PC-9 (cell line): ENCODE measurements around the gene DNAJC5. TPM values are rescaled to one million over a fixed set of nuclear protein-coding genes. Genes with fewer than 3 reads are reported as not detected.
A peak's percentile ranks its signal among the peaks of the same experiment; 100 is the strongest.

ENCODE experiments used
- BruUV-seq: library from RNA; stranded (reverse); fragments of 400-500 nt; replicated peaks from 2 replicates; lab custom pipeline; 2021; lab: Mats Ljungman, UMichigan
- CTCF ChIA-PET: fragments of 300-600 bp; sonication (Branson Sonifier 250); formaldehyde crosslinking; loops from one replicate; lab custom pipeline; 2022; ENCODE audit warnings: antibody characterized with exemption; lab: Charles Lee
- POLR2A ChIA-PET: fragments of 300-600 bp; sonication (Branson Sonifier 250); formaldehyde crosslinking; loops from one replicate; lab custom pipeline; 2022; ENCODE audit warnings: antibody characterized with exemption; ENCODE audit not compliant: unreplicated experiment; lab: Charles Lee
- DNase-seq, 2 experiments: peaks; one replicate each; pipeline versions ENCODE4 v3.0.0 to v3.0.0-alpha.2; 2015 to 2022; ENCODE audit warnings: mixed read lengths in 1 of 2
- H2AFZ ChIP-seq: fragments of 200-600 bp; sonication (generic); 2 replicates; pipeline ENCODE4 v1.8.1; 2017; ENCODE audit warnings: antibody characterized with exemption
- H3F3A ChIP-seq: fragments of 200-600 bp; sonication (generic); 2 replicates; pipeline ENCODE4 v1.8.1; 2017; ENCODE audit warnings: antibody characterized with exemption, mild to moderate bottlenecking, low read depth; ENCODE audit not compliant: insufficient read depth
- H3K27ac ChIP-seq: fragments of 200-600 bp; sonication (generic); 2 replicates; pipeline ENCODE4 v1.6.1; 2016; ENCODE audit warnings: mixed run types
- H3K27me3 ChIP-seq: fragments of 200-600 bp; sonication (generic); 2 replicates; pipeline ENCODE4 v1.6.1; 2016; ENCODE audit warnings: low read depth, mixed run types; ENCODE audit not compliant: insufficient read depth
- H3K36me3 ChIP-seq: fragments of 200-600 bp; sonication (generic); 2 replicates; pipeline ENCODE4 v1.6.1; 2016; ENCODE audit warnings: low read depth, mixed run types
- H3K4me1 ChIP-seq: fragments of 200-600 bp; sonication (generic); replicated peaks from 2 replicates; pipeline ENCODE4 v1.6.1; 2016; ENCODE audit warnings: mixed run types; ENCODE audit not compliant: insufficient read depth
- H3K4me2 ChIP-seq: fragments of 200-600 bp; sonication (generic); 2 replicates; pipeline ENCODE4 v1.6.1; 2017; ENCODE audit warnings: mixed run types
- H3K4me3 ChIP-seq: fragments of 200-600 bp; sonication (generic); 2 replicates; pipeline ENCODE4 v1.6.1; 2016; ENCODE audit warnings: mixed run types
- H3K79me2 ChIP-seq: fragments of 200-600 bp; sonication (generic); 2 replicates; pipeline ENCODE4 v1.6.1; 2017; ENCODE audit warnings: low read depth, mixed run types
- H3K9me2 ChIP-seq: fragments of 200-600 bp; sonication (generic); 2 replicates; pipeline ENCODE4 v1.8.1; 2017; ENCODE audit warnings: mild to moderate bottlenecking; ENCODE audit not compliant: insufficient read depth
- H3K9me3 ChIP-seq: fragments of 200-600 bp; sonication (generic); 2 replicates; pipeline ENCODE4 v1.8.1; 2016; ENCODE audit warnings: low read depth; ENCODE audit not compliant: insufficient read depth
- H4K20me1 ChIP-seq: fragments of 200-600 bp; sonication (generic); 2 replicates; pipeline ENCODE4 v1.8.1; 2017; ENCODE audit not compliant: insufficient read depth
- CTCF ChIP-seq: fragments of 200-600 bp; sonication (generic); conservative IDR thresholded peaks from 2 replicates; pipeline ENCODE4 v1.6.1; 2017; ENCODE audit warnings: mixed run types, antibody characterized with exemption, mild to moderate bottlenecking, moderate library complexity
- EZH2 ChIP-seq: fragments of 200-600 bp; sonication (generic); IDR thresholded peaks from 2 replicates; pipeline ENCODE4 v1.8.0; 2017; ENCODE audit warnings: antibody characterized with exemption, low read depth
- intact Hi-C: fragments of 100-400 bp; cut with micrococcal nuclease; formaldehyde crosslinking; loops from one replicate; pipeline ENCODE4 v1.10.0; 2022; ENCODE audit not compliant: unreplicated experiment
- microRNA-seq: library from miRNA; unstranded; fragments of <30 nt; microRNA quantifications from one replicate; pipeline ENCODE4 v1.2.0, GENCODE V29; 2021; ENCODE audit warnings: borderline number of aligned reads, borderline replicate concordance
- total RNA-seq: library from RNA; stranded (reverse); gene quantifications from 2 replicates; pipeline ENCODE4 v1.2.3, GENCODE V29; 2021

DNAJC5 gene
- total RNA-seq, 1 experiment from 2014 or later, result 48.1 TPM

DNA sequence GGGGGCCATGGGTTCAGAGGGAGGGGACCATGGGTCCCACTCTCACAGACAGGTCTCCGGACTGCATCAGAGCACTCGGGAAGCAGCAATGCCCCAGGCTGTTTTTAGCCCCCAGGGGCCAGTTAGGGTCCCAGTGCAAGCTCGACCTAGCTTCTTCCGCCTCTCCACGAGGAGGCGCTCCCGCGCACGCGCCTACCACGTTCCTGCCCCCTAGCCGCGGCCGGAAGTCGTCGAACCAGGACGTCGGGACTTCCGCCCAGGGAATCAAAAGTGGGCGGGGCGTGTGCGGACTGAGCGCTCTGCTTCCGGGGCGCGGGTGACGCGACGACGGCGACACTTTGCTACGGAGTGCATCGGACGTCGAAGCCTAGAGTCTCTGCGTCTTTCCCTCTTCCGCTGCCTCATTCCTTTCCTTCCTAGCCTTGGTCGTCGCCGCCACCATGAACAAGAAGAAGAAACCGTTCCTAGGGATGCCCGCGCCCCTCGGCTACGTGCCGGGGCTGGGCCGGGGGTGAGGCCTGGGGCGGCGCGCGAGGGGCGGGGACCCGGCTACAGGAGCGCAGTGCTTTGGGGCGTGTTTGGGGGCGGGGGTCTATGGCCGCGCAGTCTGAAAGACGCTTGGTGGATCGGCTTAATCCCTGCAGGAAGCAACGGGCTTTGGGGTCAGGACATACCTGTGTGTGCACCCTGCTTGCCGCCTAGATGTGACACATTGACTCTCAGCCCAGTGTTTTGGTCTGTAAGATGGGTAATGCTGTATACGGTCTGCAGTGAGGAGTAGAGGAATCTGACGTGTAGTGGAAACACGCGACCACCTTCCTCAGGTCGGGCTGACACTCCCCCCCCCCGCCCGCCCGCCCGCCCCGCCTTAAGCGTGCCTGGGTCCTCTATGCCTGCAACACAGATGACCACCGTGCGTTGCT lies 86.1 kb downstream of the DNAJC5 start, which contains the start of gene PRPF6:
TSS of gene PRPF6 (plus strand) at position 327 of the 923 bp plus-strand sequence. CDS start at position 441, 114 bp downstream.
- ChIA-PET POLR2A (interaction anchor here (0.5 to 1.2 kb wide), 9 partner anchors 58 to 1956 kb away, joined by 3 to 36 read pairs (median 6); partner anchors contain the start of genes HELZ2, SRMS and TCEA2), CTCF (interaction anchor here (0.6 to 1.6 kb wide), 7 partner anchors 57 to 443 kb away, joined by 3 to 15 read pairs (median 3); partner anchors contain the start of genes PTK6 and TCEA2)
- Histone ChIP-seq H3K4me1 (peaks cover 17% of the 10 kb centered on the region), H3K4me2 (peak within 1 kb of the TSS; percentile 100), H3F3A (peaks cover 36% of the 10 kb centered on the region), H3K9me2 (no peaks in the 10 kb centered on the region), H3K79me2 (peaks cover 33% of the 10 kb centered on the region), H3K4me3 (peak within 1 kb of the TSS; percentile 99), H4K20me1 (peaks cover 5% of the 10 kb centered on the region; the same call in 1 of the 2 replicates), H3K36me3 (peaks cover 17% of the 10 kb centered on the region), H2AFZ (peak within 1 kb of the TSS; percentile 91), H3K27me3 (no peaks in the 10 kb centered on the region), H3K27ac (peak within 1 kb of the TSS; percentile 62), H3K9me3 (no peaks in the 10 kb centered on the region)
- BruUV-seq, result no TSS peak
- DNase-seq, result peak; percentile 90 to 96
- TF ChIP-seq EZH2 (no peak), CTCF (peak; percentile 78)
- intact Hi-C loops, result loop anchor here (1.0 kb wide), 1 partner anchor 82 kb away; the partner anchor contains the start of gene TCEA2

DNA sequence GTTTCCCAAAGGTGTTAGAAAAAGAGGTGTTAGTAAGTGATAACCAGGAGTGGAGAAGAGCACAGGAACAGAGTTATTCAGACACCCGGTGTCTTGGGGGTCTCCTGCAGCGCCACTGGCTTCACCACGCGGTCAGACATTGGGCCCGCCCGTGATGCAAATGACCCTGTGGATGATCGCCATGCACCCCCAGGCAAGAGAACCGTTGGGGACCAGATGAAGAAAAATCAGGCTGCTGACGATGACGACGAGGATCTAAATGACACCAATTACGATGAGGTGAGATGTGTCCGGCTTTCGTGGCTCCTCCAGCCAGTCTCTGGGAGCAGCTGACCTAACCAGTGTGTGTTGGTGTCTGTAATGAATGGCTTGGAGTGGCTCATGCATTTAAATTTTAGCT lies 88.0 kb downstream of the DNAJC5 start:
- Histone ChIP-seq H3K9me2 (no peaks in the 10 kb centered on the region), H3F3A (peaks cover 29% of the 10 kb centered on the region), H3K27me3 (no peaks in the 10 kb centered on the region), H3K4me2 (no peak overlapping the region), H3K4me3 (no peak overlapping the region), H4K20me1 (peaks cover 5% of the 10 kb centered on the region), H3K36me3 (peaks cover 23% of the 10 kb centered on the region), H3K27ac (no peak overlapping the region), H3K9me3 (no peaks in the 10 kb centered on the region), H3K4me1 (peaks cover 17% of the 10 kb centered on the region), H3K79me2 (peaks cover 33% of the 10 kb centered on the region), H2AFZ (no peak overlapping the region)
- BruUV-seq, result no TSS peak
- TF ChIP-seq CTCF, result no peak
- TF ChIP-seq EZH2, result no peak
- ChIA-PET POLR2A (no interaction called here), CTCF (no interaction called here)
- intact Hi-C loops, result no loop called here
- DNase-seq, result no peak

Small RNA genes within 50 kb of the gene (microRNA-seq; reads per million reads assigned to microRNA genes)
- gene MIR1914 (2.7 reads per million), gene MIR647 (not detected), gene MIR941-1 (not detected), gene MIR941-2 (not detected), gene MIR941-3 (not detected), gene MIR941-4 (not detected), gene MIR941-5 (not detected)

Other genes starting within 250 kb of the DNAJC5 start
- 24.3 and 24.4 TPM in 2 replicates for gene STMN3, start 241.7 kb upstream of the DNAJC5 start, total RNA-seq
- 36.0 and 37.4 TPM in 2 replicates for gene RTEL1, start 236.8 kb upstream of the DNAJC5 start, total RNA-seq
- gene TNFRSF6B, start 198.5 kb upstream of the DNAJC5 start, total RNA-seq, result not detected in 2 replicates
- 59.1 and 71.1 TPM in 2 replicates for gene ARFRP1, start 187.2 kb upstream of the DNAJC5 start, total RNA-seq
- gene ZGPAT, start 187.1 kb upstream of the DNAJC5 start, total RNA-seq, result 27.2 and 31.4 TPM in 2 replicates
- gene LIME1, start 158.5 kb upstream of the DNAJC5 start, total RNA-seq, result 18.7 and 24.8 TPM in 2 replicates
- gene SLC2A4RG, start 155.3 kb upstream of the DNAJC5 start, total RNA-seq, result 167 and 233 TPM in 2 replicates
- 3.6 and 4.9 TPM in 2 replicates for gene ZBTB46, start 63.9 kb upstream of the DNAJC5 start, total RNA-seq
- gene ABHD16B, start 33.6 kb upstream of the DNAJC5 start, total RNA-seq, result not detected in 2 replicates
- 149 and 158 TPM in 2 replicates for gene TPD52L2, start 29.9 kb upstream of the DNAJC5 start, total RNA-seq
- gene UCKL1, start 61.3 kb downstream of the DNAJC5 start, total RNA-seq, result 51.7 and 55.1 TPM in 2 replicates
- 24.3 and 28.1 TPM in 2 replicates for gene ZNF512B, start 74.8 kb downstream of the DNAJC5 start, total RNA-seq
- 14.4 and 18.7 TPM in 2 replicates for gene SAMD10, start 84.5 kb downstream of the DNAJC5 start, total RNA-seq
- 103 and 111 TPM in 2 replicates for gene PRPF6, start 86.0 kb downstream of the DNAJC5 start, total RNA-seq
- gene C20orf204, start 141.1 kb downstream of the DNAJC5 start, total RNA-seq, result 3.8 and 6.4 TPM in 2 replicates
- 0.83 TPM in 1 of 2 replicates, not detected in the other for gene SOX18, start 154.5 kb downstream of the DNAJC5 start, total RNA-seq
- 100 and 156 TPM in 2 replicates for gene TCEA2, start 168.1 kb downstream of the DNAJC5 start, total RNA-seq
- 33.3 and 39.2 TPM in 2 replicates for gene RGS19, start 184.4 kb downstream of the DNAJC5 start, total RNA-seq
- gene OPRL1, start 185.0 kb downstream of the DNAJC5 start, total RNA-seq, result 1.5 and 2.7 TPM in 2 replicates
- not detected in 2 replicates for gene LKAAEAR1, start 189.3 kb downstream of the DNAJC5 start, total RNA-seq
- not detected in 2 replicates for gene NPBWR2, start 212.4 kb downstream of the DNAJC5 start, total RNA-seq